Posterior cingulate gyrus (tissue), 11 donors: ENCODE measurements around the gene PKM.
"Not testable (repeated sequence)": the region's sequence is repeated elsewhere in the genome, so short reads cannot be mapped to it uniquely, and the experiment has no call there.

ENCODE experiments used
- DNase-seq, 10 donors: peaks; one replicate each; pipeline versions ENCODE4 v3.0.0 to v3.0.0-alpha.2; 2020 to 2021; ENCODE audit warnings: mixed read lengths in 3 of 10
- intact Hi-C: fragments of 100-400 bp; cut with DNase I; formaldehyde crosslinking; loops from one replicate; pipeline ENCODE4 v1.15.1; 2023

The PKM gene

DNA sequence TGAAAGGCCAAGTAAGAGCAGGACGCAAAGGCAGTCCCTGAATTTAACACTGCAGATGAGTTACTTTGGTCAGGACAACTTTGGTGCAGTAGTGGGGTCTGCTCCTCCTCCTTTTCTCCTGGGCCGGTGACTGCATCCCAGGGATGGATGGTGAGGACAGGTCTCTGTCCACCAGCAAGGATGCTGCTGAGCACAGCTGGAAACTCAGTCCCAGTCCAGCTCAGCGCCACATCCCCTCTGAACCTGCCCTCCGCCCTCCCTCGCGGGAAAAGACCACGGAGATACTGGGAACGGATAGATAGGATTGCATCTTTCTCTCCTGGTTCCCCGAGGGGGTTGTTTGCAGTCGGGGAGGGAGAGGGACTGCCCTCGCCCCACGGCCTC, 47.2 kb downstream of the PKM start:
- intact Hi-C loops: no loop called here
- DNase-seq: peak in 1 of 10 donors; percentile 76

DNA sequence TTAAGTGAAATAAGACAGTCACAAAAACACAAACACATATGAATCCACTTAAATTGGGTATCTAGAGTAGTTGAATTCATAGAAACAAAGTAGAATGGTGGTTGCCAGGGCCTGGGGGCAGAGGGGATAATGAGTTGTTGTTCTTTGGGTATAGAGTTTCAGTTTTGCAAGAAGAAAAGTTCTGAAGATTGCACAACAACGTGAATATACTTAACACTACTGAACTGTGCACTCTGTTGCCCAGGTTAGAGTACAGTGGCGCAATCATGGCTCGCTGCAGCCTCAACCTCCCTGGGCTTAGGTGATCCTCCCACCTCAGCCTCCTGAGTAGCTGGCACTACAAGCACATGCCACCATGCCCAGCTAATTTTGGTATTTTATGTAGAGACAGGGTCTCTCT, 48.3 kb downstream of the PKM start:
- peak in 1 of 10 donors; percentile 52 for DNase-seq
- intact Hi-C loops: no loop called here

DNA sequence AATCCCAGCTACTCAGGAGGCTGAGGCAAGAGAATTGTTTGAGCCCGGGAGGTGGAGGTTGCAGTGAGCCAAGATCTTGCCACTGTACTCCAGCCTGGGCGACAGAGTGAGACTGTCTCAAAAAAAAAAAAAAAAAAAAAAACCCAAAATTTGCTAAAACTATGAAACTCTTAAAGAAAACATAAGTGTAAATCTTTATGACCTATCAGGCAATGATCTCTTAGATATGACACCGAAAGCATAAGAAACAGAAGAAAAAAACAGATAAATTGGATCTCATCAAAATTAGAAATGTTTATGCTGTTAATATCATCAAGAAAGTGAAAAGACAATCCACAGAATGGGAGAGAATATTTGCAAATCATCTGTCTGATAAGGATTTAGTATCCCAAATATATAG, 48.7 kb downstream of the PKM start:
- intact Hi-C loops: no loop called here
- DNase-seq: no peak

DNA sequence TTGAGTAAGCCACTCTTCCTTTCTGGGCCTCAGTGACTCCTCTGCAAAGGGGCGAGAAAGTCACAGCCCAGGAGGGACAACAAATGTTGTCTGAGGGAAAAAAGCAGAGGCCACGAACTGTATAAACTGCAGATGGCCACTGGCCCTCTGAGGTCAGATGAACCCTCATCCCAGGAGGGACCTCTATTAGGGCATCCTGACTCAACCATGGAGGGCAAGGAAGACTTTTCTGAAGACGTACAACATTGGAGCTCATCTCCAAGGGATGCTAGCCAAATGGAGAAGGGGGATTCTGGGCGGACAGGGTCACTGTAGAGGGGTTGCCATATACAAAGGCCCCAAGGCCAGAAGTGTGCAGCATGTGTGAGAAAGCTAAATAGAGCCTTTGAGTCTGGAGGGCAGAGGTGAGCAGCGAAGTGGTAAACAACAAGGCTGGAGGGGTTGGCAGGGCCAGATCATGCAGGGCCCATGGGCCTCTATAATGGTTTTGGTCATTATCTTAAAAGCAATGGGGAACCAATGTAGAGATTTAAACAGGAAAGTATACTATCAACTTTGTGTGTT, 50.1 kb downstream of the PKM start:
- intact Hi-C loops: no loop called here
- DNase-seq: peak in 1 of 10 donors; percentile 44

DNA sequence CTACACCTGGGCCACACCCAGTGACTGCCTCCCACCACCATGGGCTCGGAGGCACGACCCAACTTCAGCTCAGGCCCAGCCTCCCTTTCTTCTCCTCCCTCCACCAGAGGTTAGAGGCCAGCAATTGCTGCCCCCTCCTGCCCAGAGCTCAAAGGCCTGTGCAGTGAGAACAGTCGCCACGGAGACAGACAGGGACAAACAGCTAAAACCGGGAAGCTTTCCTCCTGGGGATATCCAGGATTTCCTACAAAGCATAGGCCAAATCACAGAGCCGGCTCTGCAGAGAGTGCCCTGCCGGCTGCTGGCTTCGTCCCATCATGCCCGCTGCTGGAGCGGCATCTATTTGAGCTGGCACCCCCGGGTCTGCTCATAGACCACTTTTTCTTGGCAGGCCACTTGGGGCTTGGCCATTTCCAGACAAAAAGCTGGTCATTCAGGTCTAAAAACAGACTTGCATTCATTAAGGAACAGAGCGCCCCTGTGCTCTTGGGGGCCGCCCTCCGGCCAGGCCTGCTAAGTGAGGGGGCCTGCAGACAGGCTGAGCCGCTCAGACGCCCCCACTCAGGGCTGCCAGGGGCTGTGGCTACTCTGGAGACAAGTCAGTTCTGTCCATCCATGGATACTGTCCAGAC, 50.9 kb downstream of the PKM start:
- intact Hi-C loops: no loop called here

DNA sequence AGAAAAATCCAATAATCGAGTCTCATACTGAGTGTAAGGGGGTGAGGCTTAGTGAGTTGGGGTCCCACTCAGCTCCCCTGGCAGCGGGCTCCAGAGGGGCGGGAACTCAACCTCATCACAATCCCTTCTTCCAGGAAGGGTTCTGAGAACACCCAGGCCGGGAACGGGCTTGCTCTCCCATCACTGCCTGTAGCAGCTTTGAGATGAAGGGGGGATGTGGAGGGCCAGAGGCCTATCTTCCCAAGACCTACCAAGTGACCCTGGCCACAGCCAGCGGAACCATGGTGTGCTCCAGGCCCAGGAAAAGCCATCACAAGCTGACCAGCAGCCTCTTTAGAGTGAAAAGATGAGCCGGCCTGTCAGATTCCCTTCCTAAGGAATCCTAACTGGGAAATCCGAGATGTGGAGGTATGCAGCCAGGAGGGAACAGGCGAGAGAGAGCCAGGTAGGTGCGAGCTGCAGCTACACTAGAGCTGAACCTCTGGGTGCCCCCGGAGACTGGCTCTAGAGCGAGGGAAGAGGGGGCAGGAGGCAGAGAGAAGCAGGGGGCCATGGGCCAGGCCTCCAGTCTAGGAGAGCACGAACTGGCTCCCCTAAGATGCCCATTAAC, 51.9 kb downstream of the PKM start:
- DNase-seq: peak in 2 of 10 donors; percentile 20 to 75
- intact Hi-C loops: no loop called here

More for the DNA sequence above, 50.9 kb downstream of the PKM start:
- DNase-seq: peak; percentile 55 to 93 (median 74)

DNA sequence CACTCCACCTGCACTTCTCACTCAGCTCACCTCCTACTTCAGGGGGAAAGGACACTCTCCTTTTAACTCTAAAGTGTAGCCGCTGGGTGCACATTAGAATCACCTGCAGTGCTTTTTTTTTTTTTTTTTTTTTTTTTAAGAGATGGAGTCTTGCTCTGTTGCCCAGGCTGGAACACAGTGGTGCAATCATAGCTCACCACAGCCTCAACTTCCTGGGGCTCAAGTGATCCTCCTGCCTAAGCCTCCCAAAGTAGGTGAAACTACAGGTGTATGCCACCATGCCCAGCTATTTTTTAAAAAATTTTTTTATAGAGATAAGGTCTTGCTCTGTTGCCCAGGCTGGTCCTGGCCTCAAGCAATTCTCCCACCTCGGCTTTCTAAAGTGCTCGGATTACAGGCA, 54.2 kb downstream of the PKM start:
- DNase-seq: no peak
- intact Hi-C loops: no loop called here

DNA sequence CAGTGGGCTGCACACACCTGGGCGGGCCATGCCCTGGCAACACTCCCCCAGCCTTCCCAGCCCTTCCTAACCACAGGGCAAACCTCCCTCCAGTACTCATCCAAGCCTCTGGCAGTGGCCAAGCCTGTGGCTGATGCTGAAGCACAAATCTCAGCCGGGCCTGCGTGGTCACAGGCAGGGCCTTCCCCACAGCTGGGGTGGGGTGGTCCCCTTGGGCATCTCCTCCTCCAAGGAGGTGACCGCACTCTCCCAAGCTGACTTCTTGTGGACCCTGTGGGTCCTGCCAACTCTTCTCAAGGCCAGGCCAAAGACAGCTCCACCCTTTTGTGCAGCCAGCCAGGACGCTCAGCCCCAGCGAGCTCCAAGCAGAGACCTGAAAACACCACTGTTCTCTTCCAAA, 54.8 kb downstream of the PKM start:
- intact Hi-C loops: no loop called here
- peak in 3 of 10 donors; percentile 40 to 80 (median 76) for DNase-seq

DNA sequence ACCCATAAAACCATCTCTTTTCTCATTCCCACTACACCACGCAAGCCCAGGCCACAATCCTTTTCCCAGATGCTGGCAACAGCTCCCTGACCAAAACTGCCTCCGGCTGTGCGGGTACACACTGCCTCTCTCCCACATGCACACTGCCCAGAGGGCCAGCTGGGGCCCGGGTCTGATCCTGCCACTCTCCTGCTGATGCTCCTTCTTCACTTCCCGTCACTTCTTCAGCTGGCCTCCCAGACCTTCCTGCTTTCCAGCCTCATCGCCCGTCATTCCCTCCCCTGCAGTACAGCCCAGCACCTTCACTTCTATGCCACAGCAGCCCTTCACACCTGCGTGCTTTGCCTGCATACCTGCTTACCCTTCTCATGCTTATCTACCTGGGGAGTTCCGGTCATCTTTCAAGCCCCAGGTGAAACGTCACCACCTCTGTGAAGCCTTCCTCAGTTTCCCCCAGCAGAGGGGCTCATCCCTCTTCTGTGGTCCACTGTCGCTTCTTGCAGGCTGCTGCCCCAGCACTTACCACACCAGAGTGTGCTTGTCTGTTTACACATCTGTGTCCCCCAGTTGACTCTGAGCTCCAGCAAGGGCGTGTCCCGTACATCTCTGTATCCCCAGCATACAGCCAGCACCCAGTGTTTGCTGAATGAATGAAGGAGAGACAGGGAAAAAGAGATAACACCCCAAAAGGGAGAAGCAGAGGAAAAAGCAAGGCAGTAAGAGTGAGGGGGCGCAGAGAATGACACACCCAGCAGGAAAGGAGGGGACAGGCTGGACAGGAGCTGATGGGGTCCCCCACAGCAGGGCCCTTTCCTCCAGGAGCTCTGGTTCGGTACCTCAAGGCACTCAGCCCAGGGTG, 55.6 kb downstream of the PKM start:
- DNase-seq: peak in 2 of 10 donors; percentile 31 to 59
- intact Hi-C loops: no loop called here

DNA sequence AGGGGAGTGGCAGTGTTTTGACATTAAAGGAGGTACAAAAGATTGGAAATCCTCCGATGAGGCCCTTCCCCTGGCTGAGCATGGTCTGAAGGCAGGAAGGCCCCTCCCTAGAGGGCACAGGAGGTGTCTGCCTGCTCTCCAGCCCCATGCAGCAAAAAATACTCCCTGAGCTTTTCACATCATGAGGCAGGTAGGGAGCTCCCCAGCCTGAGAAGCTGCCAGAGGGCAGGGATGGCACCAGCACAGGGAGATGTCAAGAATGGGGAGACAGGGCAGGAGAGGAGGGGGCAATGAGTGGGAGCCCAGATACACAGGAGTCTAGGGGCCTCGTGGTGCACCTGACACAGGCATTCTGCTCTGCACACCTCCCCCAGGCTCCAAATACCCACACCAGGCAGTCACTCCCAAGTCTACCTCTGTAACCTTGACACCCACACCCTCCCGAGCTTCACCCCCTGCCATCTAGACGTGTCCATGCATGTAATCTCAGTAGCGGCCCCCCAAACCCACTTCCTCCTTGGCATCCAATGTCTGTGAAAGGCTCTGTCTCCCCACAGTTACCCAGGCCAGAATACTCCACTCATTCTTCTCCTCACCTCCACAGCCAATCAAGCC, 56.3 kb downstream of the PKM start:
- intact Hi-C loops: no loop called here
- DNase-seq: peak in 2 of 10 donors; percentile 41 to 43

DNA sequence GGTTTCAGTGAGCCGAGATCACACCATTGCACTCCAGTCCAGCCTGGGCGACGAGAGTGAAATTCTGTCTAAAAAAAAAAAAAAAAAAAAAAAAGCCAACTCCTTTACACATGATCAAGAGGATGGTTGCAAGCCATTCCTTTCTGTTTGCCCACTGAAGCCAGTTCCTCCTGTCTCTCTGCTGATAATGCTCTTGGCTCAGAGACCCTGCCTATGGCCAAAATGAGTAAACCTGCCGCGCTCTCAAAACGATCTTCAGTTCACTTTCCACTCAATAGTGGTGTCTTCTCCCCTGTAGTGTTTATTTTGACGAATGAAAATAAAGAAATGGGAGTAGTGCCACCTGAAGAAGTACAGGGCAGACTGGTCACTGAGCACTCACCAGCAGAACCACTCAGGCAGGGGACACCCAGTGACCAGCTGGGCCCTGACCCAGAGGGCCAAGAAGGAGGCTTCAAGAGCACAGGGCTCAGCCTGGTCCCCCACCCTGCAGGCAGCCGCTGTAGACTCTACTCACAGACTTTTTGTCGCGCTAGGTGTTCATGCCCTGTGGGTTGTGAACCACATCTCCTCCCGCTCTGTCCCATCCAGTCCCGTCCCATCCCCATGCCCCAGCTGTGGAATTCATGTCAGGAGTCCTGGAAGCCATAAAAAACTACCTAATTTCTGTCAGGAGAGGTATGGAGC, 57.0 kb downstream of the PKM start:
- peak in 2 of 10 donors; percentile 41 to 45 for DNase-seq
- intact Hi-C loops: no loop called here

DNA sequence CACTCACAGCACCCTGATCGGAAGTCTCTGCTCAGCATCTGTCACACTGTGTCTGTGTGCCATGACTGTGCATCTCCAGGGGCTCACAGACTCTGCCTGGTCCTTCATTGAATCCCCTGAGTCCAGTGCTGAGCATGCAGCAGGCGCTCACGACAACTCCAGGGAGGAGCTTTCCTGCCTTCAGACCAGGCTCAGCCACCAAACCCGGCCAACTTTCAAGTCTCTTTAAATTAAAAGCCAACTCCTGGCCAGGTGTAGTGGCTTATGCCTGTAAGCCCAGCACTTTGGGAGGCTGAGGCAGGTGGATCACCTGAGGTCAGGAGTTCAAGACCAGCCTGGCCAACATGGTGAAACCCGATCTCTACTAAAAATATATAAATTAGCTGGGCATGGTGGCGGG, 57.6 kb downstream of the PKM start:
- intact Hi-C loops: no loop called here
- DNase-seq: peak in 1 of 10 donors; percentile 8

DNA sequence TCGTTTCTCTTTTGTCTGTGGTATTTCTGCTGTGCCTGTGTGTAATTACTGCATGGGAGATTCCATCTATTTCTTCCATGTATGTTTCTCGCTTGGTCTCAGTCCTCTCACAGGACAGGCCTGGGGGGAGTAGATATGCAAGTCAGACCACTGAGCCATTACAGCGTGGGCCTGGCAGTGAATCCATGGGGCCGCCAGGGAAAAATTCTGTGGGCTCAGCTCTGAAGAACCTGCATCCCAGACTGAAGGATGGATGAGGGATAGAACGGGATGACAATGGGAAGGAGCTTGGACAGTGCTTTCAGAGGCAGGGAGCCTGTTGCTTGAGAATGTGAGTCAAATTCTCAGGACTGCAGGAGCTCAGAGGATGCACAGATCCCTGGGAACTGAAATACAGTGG, 58.2 kb downstream of the PKM start:
- intact Hi-C loops: no loop called here
- DNase-seq: peak in 1 of 10 donors; percentile 17

DNA sequence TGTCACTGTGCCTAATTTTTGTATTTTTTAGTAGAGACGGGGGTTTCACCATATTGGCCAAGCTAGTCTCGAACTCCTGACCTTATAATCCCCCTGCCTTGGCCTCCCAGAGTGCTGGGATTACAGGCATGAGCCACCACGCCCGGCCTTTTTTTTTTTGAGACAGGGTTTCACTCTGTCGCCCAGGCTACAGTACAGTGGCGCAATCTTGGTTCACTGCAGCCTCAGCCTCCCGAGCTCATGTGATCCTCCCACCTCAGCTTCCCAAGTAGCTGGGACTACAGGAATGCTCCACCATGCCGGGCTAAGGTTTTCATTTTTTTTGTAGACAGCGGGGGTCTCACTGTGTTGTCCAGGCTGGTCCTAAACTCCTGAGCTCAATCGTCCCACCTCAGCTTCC, 59.0 kb downstream of the PKM start:
- intact Hi-C loops: not testable (repeated sequence)
- DNase-seq: peak in 1 of 10 donors; percentile 29

DNA sequence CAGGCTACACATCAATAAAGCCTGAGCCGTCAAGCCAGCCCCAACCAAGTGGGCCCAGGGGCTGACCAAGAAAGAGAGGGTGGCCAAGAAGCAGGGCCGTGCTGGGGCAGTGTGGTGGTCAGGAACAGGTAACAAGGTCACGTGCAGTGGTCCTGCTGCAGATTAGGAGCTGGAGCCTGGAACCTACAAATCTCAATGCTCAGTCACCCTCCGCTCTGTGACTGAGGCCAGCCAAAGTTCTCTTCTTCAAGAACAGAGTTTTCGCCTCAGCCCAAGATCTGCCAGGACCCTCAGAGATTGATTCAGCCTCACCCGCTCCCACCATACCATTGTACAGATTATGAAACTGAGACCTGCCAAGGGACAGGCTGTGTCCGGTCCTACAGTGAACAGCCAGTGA, 60.3 kb downstream of the PKM start:
- intact Hi-C loops: no loop called here
- peak in 1 of 10 donors; percentile 48 for DNase-seq

DNA sequence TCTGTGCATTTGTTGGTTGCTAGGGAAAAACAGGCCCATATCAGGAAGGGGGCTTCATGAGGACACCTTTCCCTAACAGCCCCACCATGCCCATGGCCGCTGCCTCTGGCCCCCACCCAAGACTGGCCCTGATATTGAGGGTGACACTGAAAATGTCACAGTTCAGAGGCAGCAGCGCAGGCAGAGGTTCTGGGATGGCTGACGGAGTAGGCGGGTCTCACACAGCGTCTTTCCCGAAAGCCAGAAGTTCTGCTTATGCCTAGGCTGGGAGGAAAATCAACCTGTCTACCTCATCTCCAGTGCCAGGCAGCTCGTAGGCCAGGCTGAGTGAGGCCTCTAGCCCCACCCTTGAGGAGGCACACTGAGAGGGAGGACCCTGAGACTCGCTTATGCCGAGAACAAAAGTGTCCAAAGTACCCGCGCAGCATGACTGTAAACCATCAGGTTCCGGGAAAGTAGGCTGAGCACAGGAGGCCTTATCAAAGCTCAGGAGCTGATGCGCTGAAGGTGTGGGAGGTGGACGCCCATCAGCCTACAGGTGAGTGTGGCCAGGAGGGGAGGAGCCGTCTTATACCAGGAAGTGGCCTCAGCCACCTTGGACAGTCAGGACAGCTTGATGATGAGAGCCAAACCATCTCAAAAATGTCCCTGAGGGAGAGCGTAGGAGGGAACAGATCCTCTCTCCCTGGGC, 60.9 kb downstream of the PKM start:
- peak in 1 of 10 donors; percentile 66 for DNase-seq
- intact Hi-C loops: no loop called here

DNA sequence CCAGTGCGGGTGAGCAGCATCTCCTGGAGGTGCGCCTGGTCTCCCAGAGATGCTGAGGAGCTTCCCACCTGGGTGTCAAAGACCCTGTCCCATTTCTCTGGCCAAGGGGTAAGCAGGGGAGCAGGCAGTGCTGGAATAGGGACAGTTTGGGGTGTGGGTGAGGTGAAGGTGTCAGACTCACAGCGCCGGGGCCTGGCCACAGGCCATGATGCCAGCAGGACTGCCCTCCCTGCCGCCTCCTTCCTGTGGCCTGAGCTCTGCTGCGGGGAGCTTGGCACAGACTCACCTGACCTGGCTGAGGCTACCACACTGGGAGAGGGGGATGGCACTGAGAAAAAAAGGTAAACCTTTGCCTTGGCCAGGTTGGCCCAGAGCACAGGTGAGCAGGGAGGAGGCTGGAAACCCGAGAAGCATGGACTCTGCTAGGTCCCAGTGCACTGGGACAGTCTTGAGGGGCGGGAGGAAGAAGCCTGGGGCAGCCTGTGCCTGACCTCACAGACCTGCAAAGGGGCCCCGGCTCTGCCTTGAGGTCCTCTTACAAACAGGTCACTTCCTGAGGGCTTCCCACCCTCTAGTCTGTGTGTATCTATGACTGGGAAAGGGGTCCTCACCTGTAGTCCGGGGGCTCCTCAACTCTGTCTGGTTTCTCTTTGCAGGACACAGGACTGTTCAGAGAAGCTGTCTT, 61.6 kb downstream of the PKM start:
- DNase-seq: no peak
- intact Hi-C loops: no loop called here

DNA sequence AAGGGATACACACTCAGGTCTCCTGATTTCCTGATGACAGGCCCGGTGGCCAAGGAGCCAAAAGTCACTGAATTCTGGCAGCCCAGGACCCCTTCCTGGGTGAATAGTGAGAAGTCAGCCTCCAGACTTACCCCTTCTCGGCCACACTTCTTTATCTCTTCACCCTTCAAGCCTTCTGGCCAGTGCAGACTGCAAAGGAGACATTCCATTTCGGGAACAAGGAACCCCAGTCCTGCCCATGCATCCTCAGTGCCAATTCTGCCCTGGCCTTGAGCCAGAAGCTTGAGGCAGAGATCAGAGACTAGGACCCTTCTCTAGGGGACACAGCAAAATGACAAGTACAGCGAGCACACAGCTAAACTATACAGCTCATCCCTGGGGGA, 62.2 kb downstream of the PKM start:
- DNase-seq: no peak
- intact Hi-C loops: no loop called here
